Esophagus muscularis mucosa (tissue), 3 donors: ENCODE data around the gene CCDC9.

Experiments
- CTCF ChIP-seq, 3 experiments: fragments of 200-600 bp in 2 of 3; fragments of 450-650 bp in 1 of 3; sonication (generic) in 2 of 3; IDR thresholded peaks; one replicate each; pipeline ENCODE4 v1.5.1; 2017 to 2019; ENCODE audit warnings: antibody characterized with exemption in 3 of 3, mild to moderate bottlenecking in 2 of 3, moderate library complexity in 1 of 3
- POLR2A ChIP-seq: fragments of 450-650 bp; IDR thresholded peaks from one replicate; pipeline ENCODE4 v1.6.1; 2017; ENCODE audit warnings: antibody characterized with exemption, moderate library complexity, mild to moderate bottlenecking, low read depth
- POLR2AphosphoS5 ChIP-seq, 2 donors: sonication (generic); formaldehyde crosslinking; IDR thresholded peaks; one replicate each; pipeline ENCODE4 v1.6.1; 2017; ENCODE audit warnings: antibody characterized with exemption in 2 of 2

- TF ChIP-seq CTCF (IDR thresholded peaks at IDR 0.05) (no peak), POLR2A (no peak), POLR2AphosphoS5 (IDR thresholded peaks at IDR 0.05) (no peak)
These were observed 45.9 kb downstream of the CCDC9 start for GRCh38 chr19:47302249-47302648.
